GM10266 (cell line): ENCODE data around the gene TNFRSF6B.

Experiments
- DNase-seq: peaks from one replicate; pipeline ENCODE4 v3.0.0; 2012; ENCODE audit errors: extremely low spot score
- TF ChIP-seq, protein P1 (sequence below): IDR thresholded peaks from 2 replicates; pipeline ENCODE4 v1.5.1; 2012; ENCODE audit warnings: mild to moderate bottlenecking, low read depth; ENCODE audit not compliant: control insufficient read depth, insufficient read depth; ENCODE audit errors: missing control alignments

Gene TNFRSF6B

DNA sequence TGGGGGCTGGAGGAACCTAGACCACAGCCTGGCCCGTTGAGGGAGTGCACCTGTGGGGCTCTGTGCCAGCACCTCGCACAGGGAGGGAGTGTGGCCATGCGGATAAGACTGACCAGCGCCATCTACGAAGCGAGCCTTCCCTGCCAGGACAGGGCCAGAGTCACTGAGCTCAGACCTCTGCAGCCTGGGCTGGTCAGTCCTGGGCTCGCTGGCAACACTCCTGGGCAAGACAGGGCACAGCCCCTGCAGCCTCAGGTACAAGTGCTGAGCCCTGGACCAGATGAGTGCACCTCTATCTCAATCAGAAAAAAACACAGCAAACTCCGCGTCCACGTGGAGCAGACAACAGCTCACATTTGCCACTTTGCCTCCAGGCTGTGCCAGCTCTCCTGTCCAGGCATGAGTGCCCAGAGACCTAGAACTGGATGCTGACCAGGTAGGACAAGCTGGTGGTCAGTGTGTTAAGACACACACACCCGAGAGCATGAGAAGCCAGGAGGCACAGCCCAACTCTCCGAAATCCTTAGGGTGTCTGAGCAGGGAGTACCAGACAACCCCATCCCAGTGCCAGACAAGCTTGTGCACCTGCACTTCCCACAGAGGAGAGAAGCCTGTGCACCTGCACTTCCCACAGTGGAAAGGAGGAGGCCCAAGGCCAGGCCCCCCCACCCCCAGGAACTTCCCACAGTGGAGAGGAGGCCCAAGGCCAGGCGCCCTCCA is 6.5 kb downstream of the TNFRSF6B start:
- no peak for DNase-seq
- TF ChIP-seq, protein P1, sequence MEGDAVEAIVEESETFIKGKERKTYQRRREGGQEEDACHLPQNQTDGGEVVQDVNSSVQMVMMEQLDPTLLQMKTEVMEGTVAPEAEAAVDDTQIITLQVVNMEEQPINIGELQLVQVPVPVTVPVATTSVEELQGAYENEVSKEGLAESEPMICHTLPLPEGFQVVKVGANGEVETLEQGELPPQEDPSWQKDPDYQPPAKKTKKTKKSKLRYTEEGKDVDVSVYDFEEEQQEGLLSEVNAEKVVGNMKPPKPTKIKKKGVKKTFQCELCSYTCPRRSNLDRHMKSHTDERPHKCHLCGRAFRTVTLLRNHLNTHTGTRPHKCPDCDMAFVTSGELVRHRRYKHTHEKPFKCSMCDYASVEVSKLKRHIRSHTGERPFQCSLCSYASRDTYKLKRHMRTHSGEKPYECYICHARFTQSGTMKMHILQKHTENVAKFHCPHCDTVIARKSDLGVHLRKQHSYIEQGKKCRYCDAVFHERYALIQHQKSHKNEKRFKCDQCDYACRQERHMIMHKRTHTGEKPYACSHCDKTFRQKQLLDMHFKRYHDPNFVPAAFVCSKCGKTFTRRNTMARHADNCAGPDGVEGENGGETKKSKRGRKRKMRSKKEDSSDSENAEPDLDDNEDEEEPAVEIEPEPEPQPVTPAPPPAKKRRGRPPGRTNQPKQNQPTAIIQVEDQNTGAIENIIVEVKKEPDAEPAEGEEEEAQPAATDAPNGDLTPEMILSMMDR, result no peak

DNA sequence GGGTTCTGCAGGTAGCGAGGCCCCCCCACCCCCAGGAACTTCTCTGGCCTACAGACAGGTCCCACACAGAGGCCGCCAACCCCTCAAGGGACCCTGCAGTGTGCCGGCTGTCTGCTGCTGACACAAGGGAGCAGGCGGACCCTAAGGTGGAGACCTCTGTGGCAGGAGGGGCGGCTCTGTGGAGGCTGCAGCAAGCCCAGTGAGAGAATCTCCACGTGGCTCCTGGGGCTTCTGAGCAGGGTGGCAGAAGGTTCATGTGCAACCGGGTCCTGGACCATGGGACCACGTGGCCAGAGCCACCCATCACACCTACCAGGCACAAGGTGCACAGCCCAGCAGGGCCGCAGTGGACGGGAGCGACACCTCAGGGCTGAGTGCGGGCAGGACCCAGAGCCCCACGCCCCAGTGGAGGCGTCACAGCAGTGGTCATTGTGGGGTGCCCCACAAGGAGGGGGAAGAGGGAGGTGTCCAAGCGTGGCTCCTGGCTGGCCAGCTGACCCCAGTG is 7.1 kb downstream of the TNFRSF6B start:
- no peak for DNase-seq
- TF ChIP-seq, protein P1, result no peak

DNA sequence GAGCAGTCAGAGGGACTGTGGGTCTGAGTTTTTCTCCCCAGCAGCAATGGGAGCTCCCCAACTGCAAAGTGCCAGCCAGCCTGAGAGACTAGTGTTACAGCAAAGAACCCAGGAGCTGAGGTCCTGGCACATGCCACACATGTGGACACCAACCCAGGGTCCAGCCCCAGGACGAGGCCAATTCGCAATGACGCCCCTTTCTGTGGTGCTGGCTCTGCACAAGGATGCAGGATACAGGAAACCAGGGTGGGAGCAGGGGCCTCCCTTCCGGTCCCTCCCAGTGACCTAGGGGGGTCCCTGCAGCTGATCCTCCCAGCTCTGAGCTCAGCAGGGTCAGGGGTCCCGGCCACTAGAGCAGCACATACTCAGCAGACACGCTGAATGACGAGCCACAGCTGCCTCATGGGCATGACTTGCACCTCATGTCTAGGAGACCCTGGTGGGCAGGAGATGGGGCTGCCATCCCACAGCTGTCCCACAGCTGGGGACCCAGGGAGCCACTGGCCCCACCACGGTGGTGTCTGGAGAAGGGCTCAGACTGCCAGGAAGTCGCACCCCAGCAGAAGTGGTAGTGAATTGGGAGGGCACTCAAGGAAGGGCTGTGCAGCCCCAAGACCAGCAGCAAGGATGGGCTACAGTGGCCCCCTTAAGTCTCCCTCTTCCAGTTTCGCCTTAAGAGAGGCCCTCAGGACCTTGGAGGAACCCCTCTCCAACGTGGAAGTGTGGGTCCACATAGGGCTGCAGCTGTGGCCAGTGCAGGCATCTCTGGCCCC is 7.7 kb downstream of the TNFRSF6B start:
- no peak for DNase-seq
- TF ChIP-seq, protein P1, result no peak

DNA sequence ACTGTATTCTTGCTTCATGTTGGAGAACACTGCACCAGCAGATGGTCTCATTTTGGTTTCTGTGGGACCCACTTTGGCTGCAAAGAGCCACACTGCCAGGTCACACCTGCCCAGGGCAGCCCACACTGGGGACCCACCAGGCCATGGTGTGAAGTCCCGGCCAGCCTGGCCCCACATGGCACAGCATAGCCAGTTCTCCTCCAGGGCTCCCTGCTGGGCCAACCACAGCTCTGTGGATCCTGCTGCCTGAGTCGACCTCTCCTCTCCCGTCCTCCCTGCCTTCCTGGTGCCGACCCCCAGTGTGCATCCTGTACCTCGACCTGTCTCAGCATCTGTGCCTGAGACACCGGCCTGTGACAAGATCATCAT is 8.3 kb downstream of the TNFRSF6B start:
- TF ChIP-seq, protein P1, result no peak
- no peak for DNase-seq

DNA sequence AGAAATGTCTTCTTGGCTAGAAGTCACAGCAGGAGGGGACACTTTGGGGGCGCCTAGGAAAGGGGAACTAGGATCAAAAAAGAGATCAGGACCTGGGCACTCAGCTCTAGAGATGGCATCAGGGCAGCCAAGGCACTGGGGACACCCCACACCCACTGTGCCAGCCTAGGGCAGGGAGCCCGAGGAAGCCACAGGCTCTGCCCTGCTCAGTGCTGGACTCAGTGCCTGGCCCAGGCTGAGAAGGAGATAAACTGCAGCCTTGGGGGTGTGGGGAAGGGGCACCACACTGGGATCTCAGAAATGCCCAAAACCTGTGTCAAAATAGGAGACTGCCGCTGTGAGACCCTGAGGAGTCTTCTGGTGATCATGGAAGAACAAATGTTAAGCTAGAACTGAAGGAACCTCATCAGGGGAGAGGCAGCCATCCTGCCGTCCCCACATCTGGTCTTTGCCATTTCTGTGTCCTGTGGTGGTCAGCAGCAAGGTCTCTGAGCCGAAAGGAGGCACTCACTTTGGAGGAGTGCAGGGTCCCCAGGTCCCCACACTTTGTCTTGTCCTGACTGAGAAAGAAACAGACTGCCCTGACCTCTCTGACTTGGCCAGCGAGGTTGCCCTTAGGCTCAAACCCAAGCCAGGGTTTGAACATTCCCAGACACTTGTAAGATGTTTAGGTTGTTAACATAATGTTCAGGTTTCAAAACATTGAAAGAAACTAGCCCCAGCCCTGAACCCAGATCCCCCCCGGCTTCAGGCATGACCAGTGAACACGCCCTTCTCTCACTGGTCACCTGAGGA is 9.0 kb downstream of the TNFRSF6B start:
- no peak for DNase-seq
- TF ChIP-seq, protein P1, result no peak

DNA sequence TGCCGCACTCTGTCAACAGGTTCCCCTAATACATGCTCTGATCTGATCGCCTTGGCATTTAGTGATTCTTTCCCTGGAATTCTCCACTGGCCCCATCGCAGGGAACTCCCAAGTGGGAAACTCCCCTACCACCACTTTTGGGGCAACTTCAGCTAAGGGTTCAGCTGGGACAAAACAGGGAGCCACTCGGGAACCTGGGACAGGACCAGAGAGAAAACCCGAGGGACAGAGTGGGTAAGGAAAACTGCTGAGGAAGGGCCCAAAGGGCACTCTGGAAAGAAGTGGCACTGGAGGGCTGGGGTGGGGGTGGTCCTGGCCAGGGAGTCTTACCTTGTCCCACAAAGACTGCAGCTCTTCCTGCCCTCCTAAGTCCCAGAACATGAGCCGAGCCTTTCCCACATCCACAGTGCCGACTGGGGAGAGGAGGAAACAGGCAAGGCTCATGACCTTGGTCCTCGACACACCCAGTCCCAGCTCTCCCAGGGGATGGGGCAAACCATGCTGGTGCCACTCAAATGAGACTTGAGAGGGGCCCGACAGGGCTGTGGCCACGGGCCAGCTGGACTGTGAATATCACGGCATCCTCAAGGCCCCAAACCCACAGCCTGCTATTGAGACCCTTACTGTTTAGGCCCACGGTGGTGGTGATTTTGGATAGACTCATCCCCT is 9.7 kb downstream of the TNFRSF6B start:
- TF ChIP-seq, protein P1, result no peak
- no peak for DNase-seq
